T47D (cell line): Measurements from ENCODE around the gene TPSB2.
A peak's percentile ranks its signal among the peaks of the same experiment; 100 is the strongest.

Source experiments
- DNase-seq, 2 experiments: peaks; one replicate each; pipeline versions ENCODE4 v3.0.0 to v3.0.0-alpha.2; 2011 to 2012; ENCODE audit warnings: low read depth in 1 of 2, low spot score in 1 of 2
- JUND ChIP-seq: IDR thresholded peaks from 2 replicates; pipeline ENCODE4 v1.6.1; 2012; ENCODE audit warnings: low read depth
- in situ Hi-C: cut with HindIII; loops from 2 replicates; pipeline ENCODE4 v1.10.0; 2016; ENCODE audit warnings: low sequenced_read_pairs, low pct_unique_long_range_greater_than_20kb

TPSB2 gene

GRCh38 chr16:1265826-1266225 is 35.8 kb upstream of the TPSB2 start:
- no peak for TF ChIP-seq JUND
- in situ Hi-C loops, result no loop called here
- no peak for DNase-seq

- no peak for TF ChIP-seq JUND
- DNase-seq, result no peak
- in situ Hi-C loops, result no loop called here
Measured at GRCh38 chr16:1265090-1265630, 35.2 kb upstream of the TPSB2 start.

- no peak for DNase-seq
- in situ Hi-C loops, result no loop called here
- TF ChIP-seq JUND, result no peak
Measured at GRCh38 chr16:1264345-1265089, 34.5 kb upstream of the TPSB2 start.

- no peak for DNase-seq
- no peak for TF ChIP-seq JUND
- in situ Hi-C loops, result no loop called here
Measured at GRCh38 chr16:1263591-1264344, 33.8 kb upstream of the TPSB2 start.

GRCh38 chr16:1262846-1263221 is 32.9 kb upstream of the TPSB2 start:
- DNase-seq, result no peak
- in situ Hi-C loops, result no loop called here
- TF ChIP-seq JUND, result no peak

GRCh38 chr16:1262210-1262845 is 32.3 kb upstream of the TPSB2 start:
- in situ Hi-C loops, result no loop called here
- no peak for DNase-seq
- no peak for TF ChIP-seq JUND

GRCh38 chr16:1261131-1261892 is 31.3 kb upstream of the TPSB2 start:
- TF ChIP-seq JUND, result no peak
- DNase-seq, result no peak
- in situ Hi-C loops, result no loop called here

- TF ChIP-seq JUND, result no peak
- in situ Hi-C loops, result no loop called here
- DNase-seq, result no peak
Measured at GRCh38 chr16:1260101-1260680, 30.2 kb upstream of the TPSB2 start.

- in situ Hi-C loops, result no loop called here
- no peak for TF ChIP-seq JUND
- DNase-seq, result no peak
Measured at GRCh38 chr16:1259760-1260068, 29.7 kb upstream of the TPSB2 start.

GRCh38 chr16:1258906-1259759 is 29.1 kb upstream of the TPSB2 start:
- in situ Hi-C loops, result no loop called here
- no peak for TF ChIP-seq JUND
- peak in 1 of 2 experiments; percentile 47 for DNase-seq

- TF ChIP-seq JUND, result no peak
- in situ Hi-C loops, result no loop called here
- peak in 1 of 2 experiments; percentile 63 for DNase-seq
Measured at GRCh38 chr16:1258225-1258600, 28.2 kb upstream of the TPSB2 start.
